HG03108 (cell line): ENCODE results near the gene SEZ6L.
"Not testable (repeated sequence)": the region's sequence is repeated elsewhere in the genome, so short reads cannot be mapped to it uniquely, and the experiment has no call there.

ENCODE experiments used
- ATAC-seq: cut with Tn5 transposase; IDR thresholded peaks from one replicate; pipeline ENCODE4 v1.9.1; 2021; ENCODE audit warnings: moderate library complexity; ENCODE audit not compliant: unreplicated experiment

Gene SEZ6L

DNA sequence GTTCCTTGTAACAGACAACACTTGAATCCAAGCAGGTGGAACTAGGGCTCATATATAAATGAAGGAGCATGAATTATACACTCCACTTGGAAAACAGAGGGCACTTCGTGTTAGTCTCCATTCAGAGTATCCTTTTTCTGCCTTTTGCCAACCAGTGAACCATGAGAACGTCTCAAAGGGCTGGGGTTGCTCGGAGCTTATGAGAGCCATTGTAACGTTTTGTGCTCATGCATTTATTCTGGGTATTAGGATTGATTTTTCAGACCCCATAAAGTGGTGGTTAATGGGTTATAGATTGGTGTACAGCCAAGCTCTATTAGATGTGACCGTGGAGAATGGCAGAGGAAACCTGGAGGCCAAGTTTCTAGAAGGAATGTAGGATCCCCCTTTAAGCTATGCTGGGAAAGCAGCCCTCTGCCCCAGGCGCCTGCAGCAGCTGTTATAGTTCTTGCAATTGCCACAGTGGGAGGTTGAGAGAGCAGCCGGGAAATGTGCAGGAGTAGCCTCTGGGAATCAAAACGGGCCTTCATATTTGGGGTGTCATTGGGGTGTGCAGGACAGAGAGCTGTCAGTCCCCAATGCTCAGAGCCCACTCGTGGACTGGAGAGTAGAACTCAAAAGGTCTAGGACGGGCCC, 205.2 kb downstream of the SEZ6L start:
- ATAC-seq: no peak

DNA sequence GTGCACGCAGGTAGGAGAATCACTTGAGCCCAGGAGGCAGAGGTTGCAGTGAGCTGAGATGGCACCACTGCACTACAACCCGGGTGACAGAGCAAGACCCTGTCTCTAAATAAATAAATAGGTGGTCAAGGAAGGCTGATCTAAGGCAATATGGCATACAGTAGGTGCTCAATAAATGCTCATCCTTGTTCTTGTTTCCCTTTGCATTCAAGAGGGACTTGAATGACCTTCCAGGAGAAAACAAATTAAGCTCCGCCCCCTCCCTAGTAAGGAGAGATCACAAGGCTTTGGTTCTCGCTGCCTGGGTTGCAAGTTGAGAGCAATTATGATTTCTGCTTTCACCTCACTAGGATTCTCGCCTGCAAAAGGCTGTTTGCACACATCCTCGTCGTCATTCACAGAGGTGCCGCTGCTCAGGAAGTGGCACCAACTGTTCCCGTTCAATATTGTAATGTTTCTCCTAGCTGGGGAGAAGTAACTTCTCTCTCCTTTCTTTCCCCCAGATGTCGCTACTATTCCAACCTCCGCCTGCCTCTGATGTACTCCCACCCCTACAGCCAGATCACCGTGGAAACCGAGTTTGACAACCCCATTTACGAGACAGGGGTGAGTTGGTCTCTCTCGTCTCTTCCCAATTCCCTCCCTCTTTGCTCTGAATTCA, 208.0 kb downstream of the SEZ6L start:
- no peak for ATAC-seq

DNA sequence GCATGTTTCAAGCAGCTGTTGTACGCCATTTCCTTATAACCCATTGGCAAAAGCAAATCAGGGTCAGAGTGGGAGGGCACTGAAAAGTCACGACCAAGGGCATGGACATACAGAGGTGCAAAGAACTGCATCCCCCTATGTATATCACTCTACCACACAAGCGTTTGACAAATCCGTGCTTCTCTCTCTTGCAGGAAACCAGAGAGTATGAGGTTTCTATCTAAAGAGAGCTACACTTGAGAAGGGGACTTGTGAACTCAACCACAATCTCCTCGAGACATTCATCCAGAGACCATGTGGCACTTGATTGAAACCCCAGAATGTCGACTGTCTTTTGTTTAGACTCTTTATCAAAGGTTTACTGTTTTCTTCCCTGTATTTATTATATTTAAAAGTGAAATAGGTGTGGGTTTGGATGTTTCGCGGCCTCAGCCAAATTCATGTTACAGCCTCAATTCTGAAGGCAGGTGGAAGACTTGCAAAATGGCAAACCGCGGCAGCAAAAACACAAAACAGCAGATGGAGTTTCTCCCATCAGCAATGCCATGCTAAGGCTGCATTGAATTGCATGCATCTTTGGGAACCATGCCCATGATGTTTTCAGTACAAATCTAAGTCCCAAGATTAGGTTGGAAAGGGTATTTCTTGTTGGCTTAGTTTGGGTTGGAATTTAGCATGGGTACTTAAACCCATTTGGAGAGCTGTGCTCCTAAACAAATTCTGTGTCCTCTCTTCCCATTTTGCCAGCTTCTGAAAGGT, 211.0 kb downstream of the SEZ6L start:
- ATAC-seq: no peak

DNA sequence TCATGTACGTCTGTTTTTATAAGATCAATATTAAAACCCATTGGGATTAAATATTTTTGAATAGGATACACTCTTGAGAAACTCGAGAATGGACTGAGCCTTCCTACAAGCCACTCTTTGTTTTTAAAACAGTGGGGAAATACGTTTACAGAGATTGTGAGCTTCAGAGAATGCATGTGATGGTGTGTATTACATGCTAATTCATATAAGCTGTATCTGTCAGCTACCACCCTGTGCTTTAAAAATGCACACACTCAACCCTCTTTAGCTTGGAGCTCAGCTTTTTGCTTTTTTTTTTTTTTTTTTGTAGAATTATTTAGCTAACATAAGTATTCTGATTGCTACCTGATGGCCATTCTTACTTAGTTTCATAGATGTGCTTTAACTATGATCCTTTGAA, 213.5 kb downstream of the SEZ6L start:
- no peak for ATAC-seq

DNA sequence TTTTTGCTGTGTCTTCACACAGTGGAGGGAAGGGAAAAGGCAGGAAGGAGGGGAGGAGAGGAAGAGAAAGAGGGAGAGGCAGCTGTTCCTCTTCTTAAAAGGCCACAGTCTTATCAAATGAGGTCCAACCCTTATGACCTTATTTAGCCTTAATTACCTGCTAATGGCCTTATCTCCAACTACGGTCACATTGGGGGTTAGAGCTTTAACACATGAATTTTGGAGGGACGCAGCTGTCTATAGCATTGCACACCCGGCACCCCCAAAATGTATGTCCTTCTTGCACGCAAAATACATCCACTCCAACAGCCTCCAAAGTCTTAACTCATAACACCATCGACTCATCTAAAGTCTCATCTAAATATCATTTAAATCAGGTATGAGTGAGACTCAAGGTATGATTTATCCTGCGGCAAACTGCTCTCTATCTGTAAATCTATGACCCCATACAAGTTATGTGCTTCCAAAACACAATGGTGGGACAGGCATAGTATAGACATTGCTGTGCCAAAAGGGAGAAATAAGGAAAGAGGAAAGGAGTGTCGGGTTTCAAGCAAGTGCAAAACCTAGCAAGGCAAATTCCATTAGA, 214.8 kb downstream of the SEZ6L start:
- no peak for ATAC-seq

DNA sequence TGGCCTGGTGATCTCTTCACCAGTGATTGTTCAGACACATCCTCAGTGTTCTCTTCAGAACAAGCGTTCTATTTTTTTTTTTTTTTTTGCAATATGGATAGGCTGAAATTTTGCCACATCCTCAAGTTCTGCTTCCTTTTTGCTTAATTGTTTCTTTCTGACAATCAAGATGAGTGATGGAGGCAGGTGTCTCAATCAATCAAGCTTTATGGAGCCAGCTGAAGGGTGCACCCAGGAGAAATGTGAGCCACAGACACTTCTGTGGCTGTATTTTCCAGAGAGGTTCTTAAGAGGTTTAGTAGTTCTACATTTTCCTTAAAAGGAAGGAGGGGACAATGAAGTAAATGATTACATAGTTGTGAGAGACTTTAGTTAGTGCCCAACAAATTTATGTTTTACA, 215.9 kb downstream of the SEZ6L start:
- no peak for ATAC-seq

DNA sequence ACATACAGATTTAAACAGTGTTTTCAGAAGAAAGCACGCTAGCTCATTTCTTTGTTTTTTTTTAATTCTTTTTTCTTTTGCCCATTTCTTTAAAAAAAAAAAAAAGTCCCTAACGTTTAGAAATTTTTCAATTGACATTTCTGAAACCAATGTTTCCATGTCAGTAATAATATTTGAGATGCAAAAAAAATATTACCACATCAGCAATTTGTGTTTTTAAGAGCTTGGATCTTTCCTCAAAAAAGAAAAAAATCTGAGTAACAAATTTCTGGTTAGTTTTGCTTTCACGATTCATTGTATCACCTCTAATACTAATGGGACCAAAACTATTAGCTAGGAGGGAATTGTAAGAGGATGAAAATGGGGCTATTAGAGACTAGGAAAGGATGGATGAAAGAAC, 219.9 kb downstream of the SEZ6L start:
- ATAC-seq: no peak

DNA sequence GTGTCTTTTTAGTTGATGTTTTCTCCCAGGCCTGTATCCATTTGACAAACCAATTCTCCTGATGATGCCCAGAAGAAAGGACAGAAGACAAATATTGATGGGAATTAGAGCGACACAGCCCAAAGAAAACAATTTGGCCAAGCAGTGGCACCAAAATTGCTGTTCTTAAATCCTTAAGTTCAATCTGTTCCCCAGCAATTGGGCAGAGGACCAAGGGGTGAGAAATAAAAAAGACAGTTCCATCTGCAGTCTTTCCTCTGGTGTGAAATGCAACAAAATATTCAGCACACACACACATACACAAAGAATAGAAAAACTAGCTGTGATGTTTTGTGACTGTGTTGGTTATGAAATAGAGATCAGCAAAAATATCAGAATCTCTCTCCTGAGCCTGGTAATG, 221.8 kb downstream of the SEZ6L start:
- ATAC-seq: no peak

DNA sequence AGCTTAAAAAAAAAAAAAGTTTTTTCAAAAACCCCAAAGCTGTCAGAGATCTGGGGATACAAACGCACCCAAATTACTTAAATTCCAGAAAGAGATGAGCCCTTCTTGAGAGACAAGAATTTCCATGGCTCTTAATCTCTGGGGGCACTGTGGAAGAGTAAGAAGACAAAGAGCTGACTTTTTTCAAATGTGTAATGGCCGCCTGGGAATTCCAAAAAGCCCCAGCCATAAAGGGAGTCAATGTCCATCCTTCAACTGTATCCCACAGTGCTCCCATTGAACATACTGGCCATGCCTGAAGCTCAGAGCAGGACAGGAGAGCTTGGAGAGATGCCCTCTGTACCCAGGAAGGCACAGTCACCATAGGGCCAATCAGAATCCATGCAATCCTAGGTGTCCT, 222.4 kb downstream of the SEZ6L start:
- ATAC-seq: no peak

DNA sequence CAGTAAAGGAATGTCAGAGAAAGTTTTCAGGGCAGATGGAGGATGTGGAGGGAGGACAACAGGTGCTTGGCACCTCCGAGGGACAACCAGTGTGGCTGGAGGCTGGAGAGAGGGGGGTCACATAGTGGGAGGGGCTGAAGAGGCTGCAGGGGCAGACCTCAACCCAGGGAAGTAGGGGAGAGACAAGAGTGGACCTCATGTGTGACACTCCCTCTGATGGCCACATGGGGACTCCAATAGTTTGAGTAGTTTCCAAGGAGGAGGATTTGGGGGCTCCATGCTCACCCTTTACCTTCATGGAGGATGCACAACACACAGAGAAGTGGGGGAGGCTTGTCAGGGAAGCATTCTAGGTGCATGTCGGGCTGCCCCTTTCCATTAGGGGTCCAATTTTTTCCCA, 224.7 kb downstream of the SEZ6L start:
- ATAC-seq: no peak

DNA sequence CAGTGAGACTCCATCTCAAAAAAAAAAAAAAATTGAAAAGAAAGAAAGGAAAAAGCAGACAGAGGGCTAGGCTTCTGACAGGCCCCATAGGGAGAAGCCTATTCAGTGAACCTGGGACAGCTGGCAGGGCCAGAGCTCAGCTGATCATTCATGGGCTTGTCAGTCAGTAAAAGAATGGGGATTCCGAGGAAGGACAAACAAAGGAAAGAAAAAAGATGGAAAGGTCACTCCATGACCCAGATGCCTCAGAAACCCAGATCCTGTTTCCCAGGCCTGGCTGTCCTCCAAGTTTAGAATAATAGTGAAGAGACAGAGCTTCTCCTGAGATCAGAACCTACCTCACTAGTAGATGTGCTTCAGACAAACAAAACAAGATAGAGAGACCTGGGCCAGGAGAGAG, 225.5 kb downstream of the SEZ6L start:
- ATAC-seq: no peak

DNA sequence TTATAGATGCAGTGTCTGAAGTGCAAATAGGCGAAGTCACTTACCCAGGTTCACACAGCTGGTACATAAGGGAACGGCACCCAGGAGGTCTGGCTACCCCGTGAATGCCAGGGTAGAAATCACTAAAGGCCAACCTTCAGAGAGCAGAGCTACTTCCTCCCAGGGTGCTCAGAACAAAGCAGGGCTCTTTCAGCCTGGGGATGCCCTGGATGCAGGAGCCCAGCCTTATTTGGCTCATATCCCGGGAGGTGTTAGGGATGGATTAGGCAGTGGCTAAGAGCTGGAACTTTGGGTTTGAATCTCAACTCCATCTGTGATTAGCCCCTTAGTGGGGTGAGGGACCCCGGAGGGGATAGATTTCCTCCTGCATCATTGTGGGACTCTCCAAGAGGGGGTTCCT, 226.7 kb downstream of the SEZ6L start:
- no peak for ATAC-seq

DNA sequence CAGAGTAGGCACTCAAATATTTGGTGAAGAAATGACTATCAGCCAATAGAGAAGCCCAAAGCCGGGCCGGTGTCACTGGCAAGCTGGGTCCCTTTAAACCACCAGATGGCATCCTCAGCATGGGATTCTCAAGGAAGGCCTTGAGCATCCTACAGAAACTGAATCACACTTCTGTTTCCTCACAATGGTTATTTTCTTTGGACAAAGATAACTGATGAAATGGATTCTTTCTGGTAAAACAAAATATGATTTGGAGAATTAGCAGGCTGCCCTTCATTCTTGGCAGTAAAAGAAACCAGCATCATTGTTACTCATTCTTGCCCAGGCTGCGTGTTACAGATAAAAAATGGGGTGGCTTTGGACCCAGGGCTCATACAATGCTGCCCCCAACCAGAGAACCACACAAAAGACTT, 229.5 kb downstream of the SEZ6L start:
- ATAC-seq: no peak

DNA sequence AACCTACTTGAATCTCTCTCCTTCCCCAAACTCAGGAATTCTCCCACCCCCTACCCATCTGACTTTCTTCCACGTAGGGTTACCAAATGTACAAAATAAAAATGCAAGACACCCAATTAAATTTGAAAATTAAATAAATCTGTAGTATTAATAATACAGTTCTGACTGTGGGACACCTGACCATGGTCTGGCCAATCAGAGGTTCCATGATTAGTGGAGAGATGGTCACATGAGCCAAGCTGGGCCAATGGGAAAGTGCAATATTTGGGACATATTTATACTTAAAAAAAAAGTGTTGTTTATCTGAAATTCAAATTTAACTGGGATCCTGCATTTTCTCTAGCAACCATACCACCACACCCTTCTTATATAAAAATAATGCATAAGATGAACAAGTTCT, 230.0 kb downstream of the SEZ6L start:
- no peak for ATAC-seq

DNA sequence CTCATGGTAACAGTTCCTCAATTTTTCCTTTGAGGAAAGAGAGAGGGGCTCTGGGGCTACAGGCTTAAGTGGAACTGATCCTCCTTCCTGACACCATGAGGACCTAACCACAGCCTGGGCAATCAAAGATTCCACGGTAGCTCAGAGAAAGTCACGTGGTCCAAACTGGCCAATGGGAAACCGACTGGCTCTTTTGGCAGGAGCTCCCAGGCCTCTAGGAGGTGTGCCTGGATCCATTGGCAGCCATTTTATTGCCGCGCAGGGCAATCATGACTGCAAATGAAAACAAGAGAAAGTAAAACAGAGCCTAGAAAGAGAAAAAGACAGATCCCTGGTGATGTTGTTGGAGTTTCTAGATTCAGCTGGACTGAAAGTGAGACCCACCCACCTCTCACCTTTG, 232.5 kb downstream of the SEZ6L start:
- ATAC-seq: no peak

DNA sequence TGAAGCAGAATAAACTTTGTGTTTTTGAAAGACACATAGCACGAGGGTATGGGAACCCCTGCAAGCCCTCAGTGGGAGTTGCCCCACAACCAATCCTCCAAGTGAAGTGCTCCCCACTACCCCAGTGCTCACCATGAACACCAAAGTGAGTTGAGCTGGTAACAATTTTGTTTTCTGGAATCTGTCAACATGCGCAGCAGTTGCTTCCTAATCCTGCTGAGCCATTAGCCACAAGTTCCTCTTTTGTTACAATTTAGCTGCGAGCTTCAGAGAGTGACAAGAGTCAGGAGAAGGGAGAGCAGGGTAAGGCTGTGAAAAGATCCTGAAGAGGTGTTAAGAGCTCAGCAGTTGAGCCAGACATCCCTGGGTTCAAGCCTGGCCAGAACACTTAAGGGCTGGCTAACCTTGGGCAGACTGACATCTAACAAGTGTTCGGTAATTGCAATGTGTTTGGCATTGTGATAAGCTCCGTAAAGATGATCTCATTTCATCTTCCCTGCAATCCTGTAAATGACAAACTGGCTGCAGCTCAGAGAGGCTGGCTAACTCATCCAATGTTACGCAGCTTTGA, 235.7 kb downstream of the SEZ6L start:
- no peak for ATAC-seq

DNA sequence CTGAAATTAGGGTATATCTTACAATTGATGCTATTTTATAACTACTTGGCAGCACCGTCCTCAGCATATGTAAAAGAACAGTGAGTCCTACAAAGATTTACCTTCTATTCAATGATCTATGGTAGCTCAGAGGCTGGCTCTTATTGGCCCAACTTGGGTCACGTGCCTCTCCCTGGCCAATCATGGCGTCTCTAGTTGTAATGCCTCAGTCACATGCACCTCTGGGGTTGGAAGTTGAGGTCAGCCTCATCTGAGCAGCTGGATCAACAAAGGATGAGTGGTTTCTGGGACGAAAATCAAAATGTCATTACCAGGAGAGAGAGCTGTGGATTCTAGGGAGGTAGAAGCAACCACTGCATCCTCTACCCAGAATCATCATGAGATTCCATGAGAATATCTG, 236.9 kb downstream of the SEZ6L start:
- ATAC-seq: no peak

DNA sequence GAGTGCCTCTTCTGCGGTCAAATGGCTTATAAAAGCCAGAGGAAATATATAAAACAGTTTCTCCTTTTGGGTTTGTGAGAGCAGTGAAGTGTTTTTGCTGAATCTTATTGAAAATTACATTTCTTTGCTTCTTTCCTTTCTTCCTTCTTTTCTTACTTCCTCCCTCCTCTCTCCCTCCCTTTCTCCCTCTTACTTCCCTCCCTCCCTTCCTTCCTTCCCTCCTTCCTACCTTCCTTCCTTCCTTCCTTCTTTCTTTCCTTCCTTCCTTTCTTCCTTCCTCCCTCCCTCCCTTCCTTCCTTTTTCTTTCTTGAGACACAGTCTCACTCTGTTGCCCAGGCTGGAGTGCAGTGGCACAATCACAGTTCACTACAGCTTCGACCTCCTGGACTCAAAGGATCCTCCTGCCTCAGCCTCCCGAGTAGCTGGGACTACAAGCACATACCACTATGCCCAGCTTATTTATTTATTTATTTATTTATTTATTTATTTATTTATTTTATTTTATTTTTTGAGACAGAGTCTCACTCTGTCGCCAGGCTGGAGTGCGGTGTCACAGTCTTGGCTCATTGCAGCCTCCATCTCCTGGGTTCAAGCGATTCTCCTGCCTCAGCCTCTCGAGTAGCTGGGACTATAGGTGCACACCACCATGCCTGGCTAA, 239.4 kb downstream of the SEZ6L start:
- ATAC-seq: not testable (repeated sequence)

DNA sequence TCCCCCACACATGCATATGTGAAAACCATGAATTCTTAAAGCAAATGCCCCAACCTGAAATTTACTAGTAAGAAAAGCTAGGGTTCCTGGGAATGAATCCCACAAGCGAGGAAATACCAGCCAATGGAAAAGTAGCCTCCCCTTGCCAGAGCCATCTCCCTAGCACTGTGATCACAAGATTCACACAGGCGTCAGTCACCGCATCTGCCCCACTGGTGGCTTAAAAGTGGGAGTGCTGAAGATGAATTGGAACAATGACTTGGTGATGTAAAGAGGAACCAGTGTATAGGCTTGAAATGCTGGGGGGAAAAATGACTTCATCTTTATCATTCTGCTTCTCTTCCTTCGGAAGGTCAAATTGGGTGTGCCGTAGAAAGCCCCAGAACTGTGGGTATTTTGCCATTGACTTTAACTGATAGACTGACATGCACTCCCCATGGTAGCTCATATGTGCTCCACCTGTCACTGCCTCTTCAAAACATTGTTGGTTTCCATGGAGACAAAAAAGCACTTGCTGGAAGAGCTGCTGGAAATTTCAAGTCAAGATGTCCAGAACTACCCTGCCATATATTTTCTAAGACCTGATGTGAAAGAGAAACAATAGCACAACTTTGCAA, 240.6 kb downstream of the SEZ6L start:
- ATAC-seq: no peak

DNA sequence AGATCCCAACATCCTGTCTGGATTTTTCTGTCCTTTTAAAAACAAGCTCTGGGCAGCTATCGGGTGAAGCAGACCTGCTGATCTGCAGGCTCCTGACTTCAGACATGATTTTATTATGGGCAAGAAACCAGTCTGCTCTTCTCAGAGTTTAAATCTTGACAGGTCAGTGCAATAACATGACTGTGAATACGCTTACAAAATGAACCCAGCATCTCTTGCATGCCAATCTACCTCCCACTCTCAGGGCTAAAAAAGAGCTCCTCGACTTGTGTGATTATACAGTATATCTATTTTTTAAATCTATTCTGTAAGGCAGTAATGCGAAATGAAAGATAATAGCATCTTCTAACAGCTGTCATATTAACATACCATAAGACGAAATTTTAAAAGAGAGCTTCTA, 241.1 kb downstream of the SEZ6L start:
- ATAC-seq: no peak

DNA sequence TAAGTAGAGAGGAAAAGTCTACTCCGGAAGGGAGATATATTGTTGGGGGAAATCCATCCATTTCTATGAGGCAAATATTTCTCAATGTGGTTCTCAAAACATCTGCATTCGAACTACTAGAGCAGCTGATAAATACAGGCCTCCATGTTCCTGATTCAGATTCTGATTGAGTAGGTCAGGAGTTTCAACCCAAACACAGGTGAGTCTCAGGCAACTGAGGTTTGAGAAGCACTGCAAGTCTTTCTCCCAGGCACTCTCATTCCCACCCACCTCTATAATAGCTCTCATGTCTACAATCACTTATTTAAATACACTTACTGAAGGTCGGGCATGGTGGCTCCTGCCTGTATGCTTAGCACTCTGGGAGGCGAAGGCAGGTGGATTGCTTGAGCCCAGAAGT, 245.1 kb downstream of the SEZ6L start:
- no peak for ATAC-seq
